Spleen (tissue), 7 donors: Measurements from ENCODE around the gene MYL9.

ENCODE experiments used
- POLR2A ChIP-seq, 3 donors: fragments of 450-650 bp; IDR thresholded peaks; one replicate each; pipeline ENCODE4 v1.5.1; 2017; ENCODE audit warnings: antibody characterized with exemption in 3 of 3, mild to moderate bottlenecking in 1 of 3
- POLR2AphosphoS5 ChIP-seq, 3 donors: sonication (generic); formaldehyde crosslinking; IDR thresholded peaks; one replicate each; pipeline ENCODE4 v1.5.1; 2017; ENCODE audit warnings: antibody characterized with exemption in 3 of 3
- TF ChIP-seq, protein P1 (sequence below), 11 experiments: fragments of 200-600 bp in 7 of 11; fragments of 450-650 bp in 4 of 11; sonication (generic) in 4 of 11; IDR thresholded peaks in 8 of 11; conservative IDR thresholded peaks in 3 of 11; 1 replicate in 7 of 11; 2 replicates in 4 of 11; pipeline versions ENCODE4 v1.4.0 to v1.8.0; 2016 to 2021; ENCODE audit warnings: antibody characterized with exemption in 11 of 11, inconsistent platforms in 4 of 11, mild to moderate bottlenecking in 1 of 11
- donor health status: DM: no; HTN: no; CAD: no; lungs with moderate emphysema.
- donor health status: DM: no; HTN: no; CAD: no.
- donor health status: DM: no; HTN: no; CAD: no.

DNA sequence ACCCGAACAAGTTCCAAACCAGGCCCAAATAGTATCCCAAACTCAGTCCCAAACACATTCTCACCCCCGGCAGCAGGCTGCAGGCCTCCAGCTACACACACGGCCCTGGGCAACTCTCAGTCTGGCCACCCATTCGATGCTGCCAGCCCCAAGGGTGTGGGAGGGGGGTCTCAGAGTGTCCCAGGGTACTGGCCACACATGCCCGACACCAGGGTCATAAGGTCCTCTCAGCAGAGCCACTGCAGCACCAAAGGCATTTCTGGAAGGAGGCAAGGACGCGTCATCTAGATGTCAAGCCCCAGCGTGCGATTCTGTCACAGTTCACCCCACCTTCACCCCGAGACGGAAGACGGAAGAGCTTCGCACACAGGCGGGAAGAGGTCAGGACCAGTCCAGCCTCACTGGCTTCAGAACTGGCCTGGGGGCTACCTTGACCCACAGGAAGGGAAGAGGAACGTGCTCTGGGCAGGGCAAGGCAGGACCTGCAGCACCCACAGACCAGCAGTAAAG, 9.5 kb downstream of the MYL9 start:
- TF ChIP-seq POLR2A (IDR thresholded peaks at IDR 0.05) = no peak
- TF ChIP-seq, protein P1, sequence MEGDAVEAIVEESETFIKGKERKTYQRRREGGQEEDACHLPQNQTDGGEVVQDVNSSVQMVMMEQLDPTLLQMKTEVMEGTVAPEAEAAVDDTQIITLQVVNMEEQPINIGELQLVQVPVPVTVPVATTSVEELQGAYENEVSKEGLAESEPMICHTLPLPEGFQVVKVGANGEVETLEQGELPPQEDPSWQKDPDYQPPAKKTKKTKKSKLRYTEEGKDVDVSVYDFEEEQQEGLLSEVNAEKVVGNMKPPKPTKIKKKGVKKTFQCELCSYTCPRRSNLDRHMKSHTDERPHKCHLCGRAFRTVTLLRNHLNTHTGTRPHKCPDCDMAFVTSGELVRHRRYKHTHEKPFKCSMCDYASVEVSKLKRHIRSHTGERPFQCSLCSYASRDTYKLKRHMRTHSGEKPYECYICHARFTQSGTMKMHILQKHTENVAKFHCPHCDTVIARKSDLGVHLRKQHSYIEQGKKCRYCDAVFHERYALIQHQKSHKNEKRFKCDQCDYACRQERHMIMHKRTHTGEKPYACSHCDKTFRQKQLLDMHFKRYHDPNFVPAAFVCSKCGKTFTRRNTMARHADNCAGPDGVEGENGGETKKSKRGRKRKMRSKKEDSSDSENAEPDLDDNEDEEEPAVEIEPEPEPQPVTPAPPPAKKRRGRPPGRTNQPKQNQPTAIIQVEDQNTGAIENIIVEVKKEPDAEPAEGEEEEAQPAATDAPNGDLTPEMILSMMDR (IDR thresholded peaks at IDR 0.05 in 8 of 11, conservative IDR thresholded peaks at IDR 0.05 in 3 of 11) = no peak
- peak; percentile 50 to 81 (median 67) for TF ChIP-seq POLR2AphosphoS5 (IDR thresholded peaks at IDR 0.05)
